GM21390 (cell line): ENCODE data around the gene EPHB1.

Experiments
- ATAC-seq: cut with Tn5 transposase; IDR thresholded peaks from one replicate; pipeline ENCODE4 v1.9.1; 2021; ENCODE audit not compliant: unreplicated experiment

The EPHB1 gene

GRCh38 chr3:135076341-135076740, 281.3 kb downstream of the EPHB1 start:
- ATAC-seq, result no peak

- no peak for ATAC-seq
These were observed 282.1 kb downstream of the EPHB1 start for GRCh38 chr3:135077186-135077585.

- no peak for ATAC-seq
These were observed 283.2 kb downstream of the EPHB1 start for GRCh38 chr3:135078283-135078682.

GRCh38 chr3:135079095-135079494, 284.0 kb downstream of the EPHB1 start:
- no peak for ATAC-seq

- no peak for ATAC-seq
These were observed 286.4 kb downstream of the EPHB1 start for GRCh38 chr3:135081451-135081850.

GRCh38 chr3:135081856-135082434, 286.9 kb downstream of the EPHB1 start:
- ATAC-seq, result no peak

GRCh38 chr3:135082706-135083105, 287.6 kb downstream of the EPHB1 start:
- no peak for ATAC-seq

- no peak for ATAC-seq
These were observed 288.1 kb downstream of the EPHB1 start for GRCh38 chr3:135083179-135083578.

GRCh38 chr3:135083756-135084155, 288.7 kb downstream of the EPHB1 start:
- ATAC-seq, result no peak

GRCh38 chr3:135084405-135084804, 289.3 kb downstream of the EPHB1 start:
- no peak for ATAC-seq

- ATAC-seq, result no peak
These were observed 289.9 kb downstream of the EPHB1 start for GRCh38 chr3:135084976-135085375.

GRCh38 chr3:135085652-135086436, 290.8 kb downstream of the EPHB1 start:
- ATAC-seq, result no peak

GRCh38 chr3:135087782-135088181, 292.7 kb downstream of the EPHB1 start:
- no peak for ATAC-seq

- no peak for ATAC-seq
These were observed 294.4 kb downstream of the EPHB1 start for GRCh38 chr3:135089451-135089850.

- no peak for ATAC-seq
These were observed 295.1 kb downstream of the EPHB1 start for GRCh38 chr3:135090020-135090717.

- ATAC-seq, result no peak
These were observed 296.9 kb downstream of the EPHB1 start for GRCh38 chr3:135091946-135092345.

GRCh38 chr3:135093121-135093520, 298.1 kb downstream of the EPHB1 start:
- ATAC-seq, result no peak

- ATAC-seq, result no peak
These were observed 302.4 kb downstream of the EPHB1 start for GRCh38 chr3:135097276-135097946.

GRCh38 chr3:135099734-135100355, 304.8 kb downstream of the EPHB1 start:
- ATAC-seq, result no peak

- no peak for ATAC-seq
These were observed 305.3 kb downstream of the EPHB1 start for GRCh38 chr3:135100366-135100765.

GRCh38 chr3:135103917-135104316, 308.9 kb downstream of the EPHB1 start:
- no peak for ATAC-seq
